Gastroesophageal sphincter (tissue), 3 donors: ENCODE results near the gene LMX1B.

Source experiments
- CTCF ChIP-seq, 4 experiments: fragments of 200-600 bp in 2 of 4; fragments of 450-650 bp in 2 of 4; sonication (generic) in 1 of 4; IDR thresholded peaks; one replicate each; pipeline ENCODE4 v1.5.1; 2017 to 2019; ENCODE audit warnings: antibody characterized with exemption in 4 of 4, mild to moderate bottlenecking in 2 of 4, moderate library complexity in 2 of 4
- EP300 ChIP-seq: sonication (generic); formaldehyde crosslinking; IDR thresholded peaks from one replicate; pipeline ENCODE4 v1.6.1; 2017; ENCODE audit warnings: antibody characterized with exemption, mild to moderate bottlenecking
- POLR2A ChIP-seq, 2 donors: fragments of 450-650 bp; IDR thresholded peaks; one replicate each; pipeline ENCODE4 v1.6.1; 2017; ENCODE audit warnings: antibody characterized with exemption in 2 of 2, mild to moderate bottlenecking in 2 of 2, moderate library complexity in 1 of 2
- POLR2AphosphoS5 ChIP-seq: sonication (generic); formaldehyde crosslinking; IDR thresholded peaks from one replicate; pipeline ENCODE4 v1.6.1; 2017; ENCODE audit warnings: antibody characterized with exemption

GRCh38 chr9:126578029-126578428 is 35.7 kb upstream of the LMX1B start:
- no peak for TF ChIP-seq CTCF (IDR thresholded peaks at IDR 0.05)
- no peak for TF ChIP-seq POLR2A (IDR thresholded peaks at IDR 0.05)
- TF ChIP-seq POLR2AphosphoS5: no peak
- no peak for TF ChIP-seq EP300
